ENCODE data around the gene FSTL4. TPM values are rescaled to one million over a fixed set of nuclear protein-coding genes. Genes with fewer than 3 reads are reported as not detected.

The FSTL4 gene
- polyA plus RNA-seq, 1 of the 3 experiments (the other 2 are of a cell fraction) = not detected

DNA sequence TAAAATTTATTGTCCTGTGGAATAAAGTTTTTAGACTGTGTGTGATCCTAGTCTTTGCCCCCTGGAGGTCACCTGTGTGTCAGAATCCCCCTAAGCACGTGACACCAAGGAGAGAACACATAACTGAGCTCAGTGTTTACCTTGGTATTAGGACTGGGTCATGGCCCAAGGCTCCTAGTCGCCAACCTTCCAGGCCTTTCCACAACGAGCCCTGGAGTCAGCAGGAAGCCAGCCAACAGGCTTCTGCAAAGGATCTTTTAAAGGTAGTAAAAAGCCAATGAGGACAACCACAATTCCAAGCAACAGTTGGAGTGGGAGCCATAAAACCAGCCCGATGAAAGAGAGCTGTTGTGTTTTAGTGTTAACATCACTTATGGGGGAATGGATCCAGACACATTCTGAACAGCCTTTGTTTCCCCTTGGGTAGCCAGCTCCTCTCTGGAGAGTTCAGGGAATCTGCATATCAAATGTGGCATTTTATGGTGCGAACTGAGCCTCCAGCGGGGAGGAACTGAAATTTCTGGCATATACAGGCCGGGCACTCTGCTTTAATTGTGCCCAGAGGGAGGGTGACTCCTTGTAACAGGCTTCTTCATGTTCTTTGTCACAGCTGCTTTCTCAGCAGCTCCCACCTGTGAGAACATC, 239.9 kb downstream of the FSTL4 start:
- no peak overlapping the region for H3K27ac ChIP-seq (ENCODE audit: low read depth in 2 of 2, low read length in 1 of 2)
- no peaks in the 10 kb centered on the region for H3K4me1 ChIP-seq (ENCODE audit: control insufficient read depth in 1 of 2, insufficient read depth in 2 of 2, low read depth in 1 of 2, low read length in 1 of 2)
- no peaks in the 10 kb centered on the region for H3K36me3 ChIP-seq (replicated peaks in 1 of 2; ENCODE audit: control insufficient read depth in 1 of 2, insufficient read depth in 2 of 2, low read length in 1 of 2)
- H3K9ac ChIP-seq = no peak overlapping the region
- H3K9me3 ChIP-seq = 0 out of 2 replicates have a peak, but pooled peaks cover 5% of the 10 kb centered on the region
- H3K79me2 ChIP-seq (ENCODE audit: insufficient read depth) = no peaks in the 10 kb centered on the region
- no peak overlapping the region for H3K4me2 ChIP-seq
- H3K9me2 ChIP-seq = no peaks in the 10 kb centered on the region
- no peak for TF ChIP-seq TCF12 (IDR thresholded peaks at IDR 0.05)
- no peak for TF ChIP-seq NRF1 (IDR thresholded peaks at IDR 0.05; ENCODE audit: low read depth, low read length)
- TF ChIP-seq RXRA (IDR thresholded peaks at IDR 0.05; ENCODE audit: borderline replicate concordance, low read depth) = no peak
- TF ChIP-seq, protein P1, sequence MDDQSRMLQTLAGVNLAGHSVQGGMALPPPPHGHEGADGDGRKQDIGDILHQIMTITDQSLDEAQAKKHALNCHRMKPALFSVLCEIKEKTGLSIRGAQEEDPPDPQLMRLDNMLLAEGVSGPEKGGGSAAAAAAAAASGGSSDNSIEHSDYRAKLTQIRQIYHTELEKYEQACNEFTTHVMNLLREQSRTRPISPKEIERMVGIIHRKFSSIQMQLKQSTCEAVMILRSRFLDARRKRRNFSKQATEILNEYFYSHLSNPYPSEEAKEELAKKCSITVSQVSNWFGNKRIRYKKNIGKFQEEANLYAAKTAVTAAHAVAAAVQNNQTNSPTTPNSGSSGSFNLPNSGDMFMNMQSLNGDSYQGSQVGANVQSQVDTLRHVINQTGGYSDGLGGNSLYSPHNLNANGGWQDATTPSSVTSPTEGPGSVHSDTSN (IDR thresholded peaks at IDR 0.05) = no peak
- TF ChIP-seq SMC3 (IDR thresholded peaks at IDR 0.05; ENCODE audit: low read depth, low read length) = no peak
- no peak for TF ChIP-seq SIN3A (IDR thresholded peaks at IDR 0.05; ENCODE audit: borderline replicate concordance, low read depth, low read length)
- no peak for TF ChIP-seq FOSL2 (IDR thresholded peaks at IDR 0.05; ENCODE audit: borderline replicate concordance, low read depth)
- TF ChIP-seq, protein P2, sequence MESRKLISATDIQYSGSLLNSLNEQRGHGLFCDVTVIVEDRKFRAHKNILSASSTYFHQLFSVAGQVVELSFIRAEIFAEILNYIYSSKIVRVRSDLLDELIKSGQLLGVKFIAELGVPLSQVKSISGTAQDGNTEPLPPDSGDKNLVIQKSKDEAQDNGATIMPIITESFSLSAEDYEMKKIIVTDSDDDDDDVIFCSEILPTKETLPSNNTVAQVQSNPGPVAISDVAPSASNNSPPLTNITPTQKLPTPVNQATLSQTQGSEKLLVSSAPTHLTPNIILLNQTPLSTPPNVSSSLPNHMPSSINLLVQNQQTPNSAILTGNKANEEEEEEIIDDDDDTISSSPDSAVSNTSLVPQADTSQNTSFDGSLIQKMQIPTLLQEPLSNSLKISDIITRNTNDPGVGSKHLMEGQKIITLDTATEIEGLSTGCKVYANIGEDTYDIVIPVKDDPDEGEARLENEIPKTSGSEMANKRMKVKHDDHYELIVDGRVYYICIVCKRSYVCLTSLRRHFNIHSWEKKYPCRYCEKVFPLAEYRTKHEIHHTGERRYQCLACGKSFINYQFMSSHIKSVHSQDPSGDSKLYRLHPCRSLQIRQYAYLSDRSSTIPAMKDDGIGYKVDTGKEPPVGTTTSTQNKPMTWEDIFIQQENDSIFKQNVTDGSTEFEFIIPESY (IDR thresholded peaks at IDR 0.05; ENCODE audit: borderline replicate concordance, low read depth) = no peak
- no peak for TF ChIP-seq CHD2 (IDR thresholded peaks at IDR 0.05; ENCODE audit: low read length, partially characterized antibody)
- no peak for TF ChIP-seq TEAD4 (IDR thresholded peaks at IDR 0.05; ENCODE audit: borderline replicate concordance, insufficient read depth)
- TF ChIP-seq, protein P3, sequence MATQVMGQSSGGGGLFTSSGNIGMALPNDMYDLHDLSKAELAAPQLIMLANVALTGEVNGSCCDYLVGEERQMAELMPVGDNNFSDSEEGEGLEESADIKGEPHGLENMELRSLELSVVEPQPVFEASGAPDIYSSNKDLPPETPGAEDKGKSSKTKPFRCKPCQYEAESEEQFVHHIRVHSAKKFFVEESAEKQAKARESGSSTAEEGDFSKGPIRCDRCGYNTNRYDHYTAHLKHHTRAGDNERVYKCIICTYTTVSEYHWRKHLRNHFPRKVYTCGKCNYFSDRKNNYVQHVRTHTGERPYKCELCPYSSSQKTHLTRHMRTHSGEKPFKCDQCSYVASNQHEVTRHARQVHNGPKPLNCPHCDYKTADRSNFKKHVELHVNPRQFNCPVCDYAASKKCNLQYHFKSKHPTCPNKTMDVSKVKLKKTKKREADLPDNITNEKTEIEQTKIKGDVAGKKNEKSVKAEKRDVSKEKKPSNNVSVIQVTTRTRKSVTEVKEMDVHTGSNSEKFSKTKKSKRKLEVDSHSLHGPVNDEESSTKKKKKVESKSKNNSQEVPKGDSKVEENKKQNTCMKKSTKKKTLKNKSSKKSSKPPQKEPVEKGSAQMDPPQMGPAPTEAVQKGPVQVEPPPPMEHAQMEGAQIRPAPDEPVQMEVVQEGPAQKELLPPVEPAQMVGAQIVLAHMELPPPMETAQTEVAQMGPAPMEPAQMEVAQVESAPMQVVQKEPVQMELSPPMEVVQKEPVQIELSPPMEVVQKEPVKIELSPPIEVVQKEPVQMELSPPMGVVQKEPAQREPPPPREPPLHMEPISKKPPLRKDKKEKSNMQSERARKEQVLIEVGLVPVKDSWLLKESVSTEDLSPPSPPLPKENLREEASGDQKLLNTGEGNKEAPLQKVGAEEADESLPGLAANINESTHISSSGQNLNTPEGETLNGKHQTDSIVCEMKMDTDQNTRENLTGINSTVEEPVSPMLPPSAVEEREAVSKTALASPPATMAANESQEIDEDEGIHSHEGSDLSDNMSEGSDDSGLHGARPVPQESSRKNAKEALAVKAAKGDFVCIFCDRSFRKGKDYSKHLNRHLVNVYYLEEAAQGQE (IDR thresholded peaks at IDR 0.05; ENCODE audit: low read depth, low read length) = no peak
- TF ChIP-seq CTCF (IDR thresholded peaks at IDR 0.05) = no peak
- TF ChIP-seq RFX5 (IDR thresholded peaks at IDR 0.05; ENCODE audit: low read length) = no peak
- TF ChIP-seq POLR2AphosphoS5 (IDR thresholded peaks at IDR 0.05; ENCODE audit: low read depth, low read length) = no peak
- TF ChIP-seq EZH2phosphoT487 (IDR thresholded peaks at IDR 0.05; ENCODE audit: borderline replicate concordance, low read depth) = no peak
- TF ChIP-seq GATA2 (CRISPR knock-in tag; IDR thresholded peaks at IDR 0.05) = no peak
- TF ChIP-seq MXI1 (IDR thresholded peaks at IDR 0.05; ENCODE audit: low read depth, low read length) = no peak
- TF ChIP-seq YY1 (IDR thresholded peaks at IDR 0.05; ENCODE audit: low read depth) = no peak
- no peak overlapping the region for H3K4me3 ChIP-seq (ENCODE audit: low read depth in 2 of 2, low read length in 1 of 2)
- POLR2A ChIA-PET = no interaction called here
- H2AFZ ChIP-seq (ENCODE audit: low read depth) = no peak overlapping the region
- no peaks in the 10 kb centered on the region for H4K20me1 ChIP-seq (ENCODE audit: insufficient read depth)
- no peaks in the 10 kb centered on the region; the same call in 1 of the 2 replicates for H3K27me3 ChIP-seq (ENCODE audit: insufficient read depth)
- no peaks in the 10 kb centered on the region for H3F3A ChIP-seq (replicated peaks; ENCODE audit: insufficient read depth)
- CTCF ChIA-PET = interaction anchor here (0.8 to 1.1 kb wide), 2 partner anchors 261 to 572 kb away, joined by 3 to 4 read pairs; no protein-coding TSS in a partner anchor
- 20% methylated on average over 7 of the region's 7 CpGs for WGBS (ENCODE audit: low lambda C conversion rate)
- DNase-seq = no peak

Measured in SK-N-SH (cell line).